Measurements from ENCODE around the gene ADPRH.
A peak's percentile ranks its signal among the peaks of the same experiment; 100 is the strongest.

The ADPRH gene

DNA sequence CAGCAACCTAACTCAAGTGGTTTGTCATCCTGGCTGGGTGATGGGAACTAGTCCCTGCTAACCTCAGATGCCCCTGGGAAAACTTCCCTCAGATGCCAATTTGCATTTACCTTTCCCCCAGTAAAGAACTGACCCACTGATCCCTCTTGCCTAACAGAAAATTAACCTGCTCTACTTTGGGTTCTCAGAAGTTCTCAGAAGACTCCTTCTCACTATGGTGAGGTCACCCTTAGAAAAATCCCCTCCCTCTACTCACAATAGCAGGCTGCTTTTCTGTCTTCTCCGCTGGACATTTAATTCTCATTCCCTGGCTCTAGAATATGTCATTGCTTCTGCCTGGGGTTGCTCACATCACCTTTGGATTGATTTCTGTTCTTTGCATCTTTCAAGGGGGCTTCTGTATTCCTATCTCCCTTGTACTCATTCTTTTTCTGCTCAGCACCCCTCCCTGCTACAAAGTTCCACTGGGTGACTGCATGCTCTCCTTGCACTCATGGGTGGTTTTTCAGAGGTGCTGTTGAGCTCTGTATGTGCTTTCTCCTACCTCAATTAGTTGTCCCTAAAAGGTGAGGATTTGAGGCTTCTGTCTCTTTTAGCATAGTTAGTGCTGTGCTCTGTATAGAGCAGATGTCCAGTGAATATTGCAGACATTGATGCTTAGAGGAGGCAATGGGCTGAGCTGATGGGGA lies 19.3 kb downstream of the ADPRH start:
- no peak for DNase-seq

DNA sequence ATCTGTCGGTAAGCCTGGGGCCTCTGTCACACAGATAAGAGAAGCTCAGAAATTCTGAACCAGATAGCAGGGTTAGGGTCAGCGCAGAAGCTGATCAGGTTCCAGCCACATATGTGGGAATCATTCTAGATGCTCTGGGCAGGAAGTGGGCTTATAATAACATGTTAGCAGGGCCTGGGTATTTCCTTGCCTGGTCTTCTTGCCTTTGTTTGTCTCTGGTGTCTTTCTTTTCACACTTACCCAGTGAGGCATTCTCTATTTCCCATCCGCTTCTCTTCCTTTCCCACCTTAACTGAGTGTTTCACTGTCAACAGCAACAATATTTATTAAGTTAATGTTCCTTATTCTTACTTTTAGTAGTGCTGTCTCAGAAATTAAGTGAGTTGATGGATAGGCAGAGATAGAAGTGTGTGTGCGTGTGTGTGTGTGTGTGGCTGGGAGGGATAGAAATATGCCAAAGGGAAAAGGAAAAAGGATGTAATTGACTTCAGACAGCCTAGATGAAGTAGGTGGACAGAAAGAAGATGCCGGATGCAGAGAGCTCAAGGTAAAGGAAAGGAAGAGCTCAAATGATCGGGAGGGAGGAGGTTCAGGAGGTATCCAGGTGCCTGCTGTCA lies 20.4 kb downstream of the ADPRH start:
- no peak for DNase-seq

DNA sequence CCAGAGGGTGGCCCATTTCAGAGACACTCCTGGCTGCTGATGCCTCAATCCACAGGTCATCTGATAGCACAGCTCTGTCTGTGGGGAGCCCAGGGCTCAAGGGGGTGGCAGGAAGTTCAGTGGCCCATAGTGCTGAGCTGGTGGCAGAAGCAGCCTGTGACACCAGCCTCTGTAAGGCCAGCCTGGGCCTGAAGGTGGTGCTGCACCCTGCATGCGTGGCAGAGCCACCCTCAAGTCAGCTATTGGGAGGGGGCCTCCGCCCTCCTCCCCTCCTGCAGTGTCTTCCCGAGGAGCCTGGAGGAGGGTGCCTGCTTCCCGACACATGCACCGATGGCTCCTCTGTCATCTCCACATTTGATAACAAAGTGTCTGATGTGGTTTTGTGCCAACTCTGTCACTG lies 21.4 kb downstream of the ADPRH start:
- DNase-seq, result peak; percentile 15

DNA sequence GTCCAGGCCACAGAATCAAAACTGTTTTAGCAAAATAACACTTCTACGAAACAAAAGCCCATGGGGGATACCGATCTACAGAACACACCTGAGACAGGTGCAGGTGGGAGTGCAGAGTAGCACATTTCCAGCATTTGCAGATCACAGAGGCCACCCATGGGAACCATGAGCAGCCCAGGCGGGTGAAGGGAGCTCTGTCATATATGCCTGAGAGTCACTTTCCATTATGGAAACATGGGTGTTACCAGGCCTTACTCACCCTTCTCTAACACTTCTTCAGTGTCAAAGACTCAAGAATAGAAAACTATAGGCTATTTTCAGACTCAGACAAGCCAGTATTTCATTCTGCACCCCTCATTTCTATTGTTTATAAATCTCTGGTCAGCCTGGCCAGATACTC lies 21.9 kb downstream of the ADPRH start:
- DNase-seq, result no peak

DNA sequence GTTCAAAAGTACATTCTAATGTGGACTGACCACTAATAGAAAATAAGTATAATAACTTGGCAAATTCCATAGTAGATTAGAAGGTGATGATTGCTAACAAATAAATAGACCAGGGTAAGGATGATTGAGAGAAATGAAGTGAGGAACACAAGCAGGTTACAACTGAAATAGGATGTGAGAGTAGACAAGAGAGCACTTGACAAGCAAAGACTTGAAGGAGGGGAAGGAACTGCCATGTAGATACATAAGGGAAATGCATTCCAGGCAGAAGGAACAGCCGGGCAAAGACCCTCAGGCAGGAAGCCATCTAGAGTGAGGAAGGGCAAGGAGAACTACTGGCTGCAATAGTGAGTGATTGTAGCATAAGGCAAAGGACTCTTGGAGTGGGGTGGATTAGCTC lies 23.4 kb downstream of the ADPRH start:
- no peak for DNase-seq

DNA sequence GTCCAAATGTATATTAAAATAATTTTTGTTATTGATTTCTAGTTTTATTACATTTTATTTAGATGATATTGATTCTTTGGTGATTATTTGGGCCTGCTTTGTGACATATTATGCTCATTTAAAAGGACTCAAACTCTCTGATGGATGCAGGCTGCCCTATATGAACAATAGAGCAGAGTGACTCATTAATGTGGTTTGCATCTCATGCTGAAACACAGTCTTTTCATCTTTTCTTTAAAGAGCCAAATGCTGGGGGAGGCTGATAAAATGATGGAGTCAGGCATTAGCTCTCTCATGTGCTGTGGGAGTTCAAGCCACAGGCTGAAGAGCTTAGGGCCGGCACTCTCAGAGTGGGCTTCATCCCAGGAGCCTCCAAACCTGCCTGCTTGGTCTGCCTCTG lies 25.6 kb downstream of the ADPRH start:
- no peak for DNase-seq

DNA sequence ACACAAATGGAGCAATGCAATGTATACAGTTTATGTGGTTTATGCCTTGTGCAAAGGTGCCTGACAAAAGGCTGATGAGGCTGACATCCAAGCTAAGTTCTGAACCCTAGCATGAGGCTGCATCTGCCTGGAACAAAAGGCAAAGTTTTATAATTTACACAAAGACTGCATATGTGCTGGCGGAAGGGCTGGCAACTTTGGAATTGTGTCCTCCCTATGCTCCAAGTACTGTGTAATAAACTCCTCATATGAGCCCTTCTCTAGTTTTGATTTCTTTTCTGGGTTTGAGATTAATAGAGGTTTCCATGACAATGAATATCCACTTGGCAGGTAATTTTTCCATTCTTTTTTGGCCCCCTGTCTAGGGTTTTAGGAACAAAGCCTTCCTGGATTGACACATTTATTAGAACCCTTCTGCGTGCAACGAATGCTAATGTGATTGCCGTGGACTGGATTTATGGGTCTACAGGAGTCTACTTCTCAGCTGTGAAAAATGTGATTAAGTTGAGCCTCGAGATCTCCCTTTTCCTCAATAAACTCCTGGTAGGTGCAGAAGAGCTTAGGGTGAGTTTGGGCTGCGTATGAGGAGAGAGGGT lies 29.2 kb downstream of the ADPRH start:
- DNase-seq, result no peak

DNA sequence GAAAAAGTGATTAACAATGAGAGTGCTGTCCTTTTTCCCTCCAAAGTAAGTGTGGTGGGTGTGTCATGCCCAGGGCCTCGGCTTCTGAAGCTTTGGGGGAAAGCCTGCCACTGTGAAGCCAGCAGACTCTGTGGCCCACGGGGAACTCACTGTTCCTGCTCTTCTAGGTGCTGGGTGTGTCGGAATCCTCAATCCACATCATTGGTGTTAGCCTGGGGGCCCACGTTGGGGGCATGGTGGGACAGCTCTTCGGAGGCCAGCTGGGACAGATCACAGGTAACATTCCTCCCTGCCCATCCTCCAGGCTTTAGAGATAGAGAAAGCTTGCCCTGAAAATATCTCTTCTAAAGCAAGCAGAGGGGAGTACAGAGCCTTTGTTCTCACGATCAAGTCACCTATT lies 30.0 kb downstream of the ADPRH start:
- no peak for DNase-seq

DNA sequence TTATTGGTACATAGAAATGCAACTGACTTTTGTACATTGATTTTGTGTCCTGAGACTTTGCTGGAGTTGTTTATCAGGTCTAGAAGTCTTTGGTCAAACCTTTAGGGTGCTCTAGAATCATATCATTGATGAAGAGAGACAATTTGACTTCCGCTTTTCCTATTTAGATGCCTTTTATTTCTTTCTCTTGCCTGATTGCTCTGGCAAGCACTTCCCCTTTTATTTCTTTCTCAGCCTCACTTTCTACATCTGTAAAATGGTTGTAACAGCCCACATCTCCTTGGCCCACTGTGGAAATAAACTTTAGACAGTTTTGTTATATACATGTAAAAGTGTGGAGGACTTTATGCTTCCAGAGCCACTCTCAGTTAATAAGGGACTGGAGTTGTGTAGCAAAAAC lies 32.4 kb downstream of the ADPRH start:
- peak; percentile 12 for DNase-seq

DNA sequence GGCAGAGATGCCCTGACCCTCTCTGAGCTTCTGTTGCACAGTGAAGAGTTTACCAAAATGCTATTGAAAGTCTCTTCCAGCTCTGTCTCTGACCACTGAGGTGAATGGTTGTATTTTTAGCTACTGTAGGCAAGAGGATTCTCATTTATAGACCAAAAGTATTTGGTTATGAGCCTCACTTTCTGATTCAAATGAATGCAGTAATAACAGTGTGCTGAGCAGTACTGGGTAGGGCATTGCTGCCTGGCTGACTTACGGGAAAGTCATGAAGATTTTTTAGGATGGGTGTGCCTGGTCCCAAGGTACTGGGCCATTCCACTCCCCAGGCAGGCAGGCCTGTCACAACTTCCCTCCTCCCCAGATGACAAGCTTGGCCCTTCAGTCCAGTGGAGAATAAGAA lies 33.9 kb downstream of the ADPRH start:
- no peak for DNase-seq

DNA sequence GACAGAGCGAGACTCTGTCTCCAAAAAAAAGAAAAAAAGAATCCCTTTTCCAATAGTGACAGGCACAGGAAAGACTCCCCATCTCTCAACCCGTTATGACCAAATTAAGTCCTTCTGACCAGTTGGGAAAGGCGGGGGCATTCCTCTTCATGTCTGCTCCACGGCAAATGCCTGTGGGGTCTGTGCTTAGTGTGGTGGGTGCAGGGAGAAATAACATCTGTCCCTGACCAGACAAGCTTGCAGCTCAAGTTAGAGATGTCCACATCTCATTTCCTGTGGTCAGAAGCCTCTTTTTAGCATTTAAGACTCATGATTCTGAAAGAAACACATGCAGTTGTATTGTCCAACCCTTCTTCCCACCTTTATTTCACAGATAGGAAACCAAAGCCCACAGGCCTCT lies 34.6 kb downstream of the ADPRH start:
- DNase-seq, result peak; percentile 11

DNA sequence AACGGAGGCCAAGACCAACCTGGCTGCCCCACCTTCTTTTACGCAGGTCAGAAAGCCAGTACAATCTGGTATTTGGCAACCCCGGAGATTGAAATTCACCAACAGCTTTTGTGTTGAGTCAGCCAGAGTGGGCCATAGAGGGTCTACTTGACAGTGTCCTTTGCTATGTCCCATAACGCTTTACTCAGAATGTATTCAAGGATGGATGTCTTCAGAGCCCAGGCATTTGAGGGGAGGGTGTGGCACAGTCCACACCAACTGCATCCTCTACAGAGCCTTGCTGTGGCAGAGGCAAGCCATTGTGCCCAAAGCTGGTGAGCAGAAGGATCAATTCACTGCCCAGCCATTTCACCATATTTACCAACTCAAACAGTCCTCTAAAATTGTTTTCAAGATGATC lies 36.8 kb downstream of the ADPRH start:
- DNase-seq, result no peak

DNA sequence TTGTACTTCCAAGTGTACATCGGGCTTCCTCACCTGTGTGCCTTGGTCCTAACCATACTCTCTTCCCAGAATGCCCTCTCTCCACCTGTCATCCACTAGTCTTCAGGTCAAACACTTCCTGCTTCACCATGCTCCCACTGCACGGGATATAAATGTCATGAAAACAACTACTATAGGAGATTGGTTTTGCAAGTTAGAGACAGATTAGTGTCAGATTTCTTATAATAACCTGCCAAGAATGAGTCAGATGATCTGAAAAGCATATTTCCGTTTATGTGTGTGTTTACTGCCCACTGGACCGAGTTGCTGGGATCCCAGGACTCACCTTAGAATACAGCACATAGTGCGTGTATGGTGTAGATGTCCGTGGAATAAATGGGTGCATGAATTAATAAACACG lies 39.8 kb downstream of the ADPRH start:
- no peak for DNase-seq

DNA sequence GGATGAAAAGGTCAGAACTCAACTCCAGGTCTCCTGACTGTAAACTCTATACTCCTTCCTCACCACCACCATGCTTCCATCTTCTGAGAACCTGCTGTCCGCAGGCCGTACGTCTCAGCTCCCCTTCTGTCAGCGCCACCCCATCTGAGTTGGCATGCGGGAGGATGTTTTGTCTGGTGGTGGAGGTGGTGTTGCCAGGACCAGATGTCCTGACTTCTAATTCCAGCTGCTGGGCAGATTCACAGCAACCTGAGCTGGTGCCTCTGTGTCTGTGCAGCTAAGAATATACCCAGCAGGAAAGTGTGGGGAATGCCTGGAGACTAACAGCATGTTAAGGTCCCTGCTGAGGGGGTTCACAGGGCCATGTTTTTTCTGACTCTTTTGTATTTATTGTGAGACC lies 41.6 kb downstream of the ADPRH start:
- DNase-seq, result no peak

DNA sequence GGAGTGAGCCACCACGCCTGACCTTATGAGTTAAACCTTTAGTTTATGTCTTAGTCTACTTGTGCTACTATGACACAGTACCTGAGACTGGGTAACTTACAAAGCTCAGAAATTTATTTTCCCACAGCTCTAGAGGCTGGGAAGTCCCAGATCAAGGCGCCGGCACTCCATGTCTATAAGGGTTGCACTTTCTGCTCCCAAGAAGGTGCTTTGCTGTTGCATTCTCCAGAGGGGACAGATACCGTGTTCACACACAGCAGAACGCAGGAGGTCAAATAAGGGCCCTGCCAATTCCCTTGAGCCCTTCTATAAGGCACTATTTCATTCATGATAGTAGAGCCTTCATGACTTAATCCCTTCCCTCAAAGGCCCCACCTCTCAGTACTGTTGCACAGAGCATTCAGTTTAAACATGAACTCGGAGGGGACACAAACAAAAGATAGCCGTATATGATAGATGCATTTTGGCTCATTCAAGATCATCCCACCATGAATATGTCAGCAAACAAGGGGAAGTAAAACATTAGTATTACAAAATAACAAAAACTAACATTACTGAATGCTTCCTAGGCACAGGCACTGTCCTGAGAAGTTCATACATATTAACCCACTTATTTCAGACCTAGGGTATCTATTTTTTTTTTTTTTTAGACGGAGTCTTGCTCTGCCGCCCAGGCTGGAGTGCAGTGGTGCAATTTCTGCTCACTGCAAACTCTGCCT lies 44.9 kb downstream of the ADPRH start:
- peak; percentile 20 for DNase-seq

DNA sequence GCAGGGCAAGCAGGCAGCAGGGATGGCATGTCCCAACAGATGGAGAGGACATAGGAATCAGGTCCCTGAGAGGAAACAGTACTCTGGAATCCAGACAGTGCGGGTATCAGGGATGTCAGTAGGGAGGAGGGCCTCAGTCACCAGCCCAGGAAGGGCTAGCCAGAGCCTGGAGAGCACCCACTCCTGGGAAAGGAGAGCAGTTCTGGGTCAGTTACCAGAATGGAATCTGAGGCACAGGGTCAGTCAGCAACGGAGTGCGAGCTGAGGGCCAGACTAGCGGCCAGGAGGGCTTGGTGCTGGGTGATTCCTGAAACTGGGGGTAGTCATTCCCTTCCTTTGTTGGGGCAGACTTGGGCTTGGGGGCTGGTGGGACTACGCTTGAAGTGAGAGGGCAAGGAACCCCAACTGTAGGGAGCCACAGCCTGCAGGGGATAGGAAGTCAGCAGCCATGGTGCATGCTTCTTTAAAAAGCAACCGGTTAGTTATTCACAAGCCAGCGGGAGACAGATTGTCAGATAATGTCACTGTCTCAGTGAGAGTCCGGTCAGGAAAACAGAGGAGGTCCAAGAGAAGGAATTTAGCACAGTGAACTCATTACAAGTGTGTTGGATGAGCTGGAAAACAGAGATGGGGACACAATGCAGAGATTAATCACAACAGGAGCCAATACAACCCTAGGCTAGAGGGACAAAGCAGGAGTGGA lies 46.3 kb downstream of the ADPRH start:
- no peak for DNase-seq

DNA sequence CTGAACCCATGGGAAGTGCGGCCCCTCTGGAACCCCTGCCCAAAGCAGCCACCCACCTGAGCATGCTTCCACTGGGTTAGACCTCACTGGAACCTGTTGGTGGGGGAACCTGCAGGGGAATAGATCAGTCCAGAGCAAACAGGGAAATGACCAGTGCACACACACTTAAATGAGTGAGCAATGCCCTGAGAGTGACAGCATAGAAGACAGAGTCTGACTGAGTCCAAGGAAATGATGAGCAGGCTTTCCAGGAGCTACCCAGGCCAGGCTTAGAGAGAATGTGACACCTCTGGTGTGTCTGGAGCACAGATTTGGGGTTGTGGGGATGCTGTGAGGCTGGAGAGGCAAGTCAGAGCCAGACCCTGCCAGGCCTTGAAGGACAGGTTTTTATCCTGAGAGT lies 46.9 kb downstream of the ADPRH start:
- no peak for DNase-seq

DNA sequence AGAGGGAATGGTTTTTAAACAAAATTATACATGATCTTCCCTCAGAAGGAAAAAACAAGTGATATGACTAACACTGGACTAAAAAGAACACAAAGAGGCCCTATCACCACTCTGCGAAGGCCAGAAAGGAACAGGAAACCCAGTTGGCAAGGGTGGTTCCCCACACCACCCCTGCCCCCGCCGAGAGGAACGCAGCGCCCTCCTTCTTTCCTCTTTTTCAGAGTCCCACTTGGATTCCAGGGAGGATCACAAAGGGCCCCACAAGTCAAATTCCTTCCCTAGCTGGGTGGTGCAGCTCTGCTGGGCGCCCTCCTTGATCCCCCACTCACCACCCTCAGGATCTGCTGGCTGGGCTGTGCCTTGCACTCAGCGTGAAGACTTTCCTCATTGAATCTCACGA lies 48.2 kb downstream of the ADPRH start:
- peak; percentile 41 for DNase-seq

DNA sequence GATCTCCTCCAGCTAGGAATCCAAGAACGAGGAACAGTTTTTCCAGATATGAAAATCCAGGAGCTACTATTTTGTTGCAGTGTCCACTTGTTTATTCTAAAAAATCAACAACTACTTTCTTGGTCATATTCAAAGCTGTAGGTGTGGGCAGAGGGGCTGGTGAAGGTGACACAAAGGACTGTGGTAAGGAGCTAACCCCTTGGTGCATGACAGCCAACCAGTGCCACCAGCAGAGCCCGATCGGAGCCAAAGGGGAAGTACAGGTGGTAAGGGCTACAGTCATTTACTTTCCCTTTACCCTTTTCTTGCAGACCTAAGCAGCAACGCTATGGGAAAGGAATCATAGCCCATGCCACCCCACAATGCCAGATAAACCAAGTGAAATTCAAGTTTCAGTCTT lies 49.1 kb downstream of the ADPRH start:
- peak; percentile 15 for DNase-seq

DNA sequence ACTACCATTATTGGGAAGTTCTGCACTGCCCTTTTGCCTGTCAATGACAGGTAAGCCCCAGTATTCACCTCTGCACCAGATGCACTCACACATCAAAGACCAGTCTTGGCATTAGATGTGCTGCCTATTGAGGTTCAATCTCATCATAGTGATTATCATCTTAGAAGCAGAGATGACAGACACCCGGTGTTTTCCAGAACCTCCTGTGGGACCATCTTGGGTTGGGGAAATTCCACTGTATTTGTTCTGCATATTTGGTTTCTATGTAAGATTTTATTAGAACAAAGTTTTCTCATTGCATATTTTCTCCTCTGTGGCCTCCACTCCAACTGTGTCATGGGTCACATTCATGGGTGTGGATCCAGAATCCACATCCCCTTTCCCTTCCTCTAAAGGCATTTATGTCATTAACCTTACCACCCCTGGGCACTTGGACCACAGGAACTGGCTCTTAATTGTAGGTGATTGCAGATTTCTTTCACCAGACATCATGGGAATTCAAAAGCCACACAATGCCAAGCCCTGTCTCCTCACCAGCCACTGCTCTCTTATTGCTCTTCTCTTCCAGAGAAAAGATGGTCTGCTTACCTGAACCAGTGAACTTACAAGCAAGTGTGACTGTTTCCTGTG lies 49.6 kb downstream of the ADPRH start:
- peak; percentile 44 for DNase-seq

DNA sequence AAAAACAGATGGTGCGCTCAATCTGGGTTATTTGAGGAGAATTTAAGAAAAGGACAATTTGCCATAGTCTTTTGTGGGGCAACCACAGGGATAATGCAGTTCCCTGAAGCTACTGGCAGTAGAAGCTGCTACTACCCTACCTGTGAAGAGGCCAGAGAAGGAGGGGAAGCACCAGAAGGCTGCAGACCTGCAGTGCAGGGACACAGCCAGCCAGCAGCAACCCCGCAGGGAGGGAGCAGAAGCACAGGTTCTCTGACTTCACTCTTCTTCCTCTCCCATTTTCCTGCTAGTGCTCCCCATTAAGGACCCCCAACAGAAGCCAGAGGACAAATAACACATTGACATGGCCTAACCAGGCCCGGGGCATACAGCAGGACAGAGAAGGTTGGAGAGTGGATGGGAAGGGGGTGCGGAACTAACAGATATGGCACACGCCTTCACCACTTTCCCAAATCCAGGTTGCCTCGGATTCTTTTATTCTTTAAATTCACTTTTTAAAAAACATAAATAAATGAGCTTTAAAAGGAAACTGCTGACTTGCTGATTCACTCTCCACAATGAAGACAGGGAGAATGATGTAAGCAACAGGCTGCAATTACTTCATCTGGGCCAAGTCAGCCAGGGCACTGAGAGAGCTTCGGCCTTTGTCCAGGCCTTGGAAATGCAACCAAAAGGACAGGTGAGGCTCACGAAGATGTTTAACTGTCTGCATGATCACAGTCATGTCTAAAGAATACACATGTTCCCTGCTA lies 51.0 kb downstream of the ADPRH start:
- peak; percentile 39 for DNase-seq

DNA sequence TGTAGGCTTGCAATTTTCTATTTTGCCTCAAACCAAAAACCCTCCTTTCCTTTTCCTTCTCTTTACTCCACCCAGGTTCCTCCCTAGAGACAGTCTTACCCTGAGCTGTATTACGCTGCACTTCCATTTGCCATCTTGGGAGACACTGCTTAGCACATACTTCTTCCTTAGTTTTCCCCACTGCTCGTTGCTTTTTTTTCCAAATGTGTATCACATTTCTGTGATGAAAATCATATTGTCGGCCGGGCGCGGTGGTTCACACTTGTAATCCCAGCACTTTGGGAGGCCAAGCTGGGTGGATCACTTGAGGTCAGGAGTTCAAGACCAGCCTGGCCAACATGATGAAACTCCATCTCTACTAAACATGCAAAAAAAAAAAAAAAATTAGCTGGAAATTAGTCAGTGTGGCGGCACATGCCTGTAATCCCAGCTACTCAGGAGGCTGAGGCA lies 51.6 kb downstream of the ADPRH start:
- no peak for DNase-seq

All from MV-4-11 (cell line).